NT2/D1 (cell line): ENCODE data around the gene CACNA1C.

Experiments used
- DNase-seq: peaks from one replicate; pipeline ENCODE4 v3.0.0-alpha.2; 2011; ENCODE audit warnings: low read depth, low spot score
- H3K27me3 ChIP-seq: 2 replicates; pipeline ENCODE4 v1.6.0; 2011; ENCODE audit warnings: mild to moderate bottlenecking; ENCODE audit not compliant: insufficient read length, insufficient read depth
- H3K36me3 ChIP-seq: 2 replicates; pipeline ENCODE4 v1.6.1; 2011; ENCODE audit warnings: mild to moderate bottlenecking, low read length, mixed read lengths; ENCODE audit not compliant: insufficient read depth, insufficient read length
- H3K4me1 ChIP-seq: 2 replicates; pipeline ENCODE4 v1.5.1; 2011; ENCODE audit not compliant: insufficient read depth, insufficient read length
- H3K4me3 ChIP-seq: 2 replicates; pipeline ENCODE4 v1.5.1; 2011; ENCODE audit warnings: low read depth; ENCODE audit not compliant: insufficient read length
- H3K9ac ChIP-seq: 2 replicates; pipeline ENCODE4 v1.6.0; 2011; ENCODE audit warnings: low read depth; ENCODE audit not compliant: insufficient read length
- H3K9me3 ChIP-seq: 2 replicates; pipeline ENCODE4 v1.5.1; 2011; ENCODE audit warnings: mild to moderate bottlenecking, low read length; ENCODE audit not compliant: insufficient read depth
- SUZ12 ChIP-seq: IDR thresholded peaks from 2 replicates; pipeline ENCODE4 v1.6.1; 2011; ENCODE audit not compliant: insufficient read length, insufficient read depth; ENCODE audit errors: extremely low read depth
- YY1 ChIP-seq: IDR thresholded peaks from 2 replicates; pipeline ENCODE4 v1.6.1; 2011; ENCODE audit not compliant: insufficient read length, insufficient read depth
- ZNF274 ChIP-seq: IDR thresholded peaks from 2 replicates; pipeline ENCODE4 v1.6.1; 2011; ENCODE audit warnings: mild to moderate bottlenecking, low read depth, low read length

Gene CACNA1C

GRCh38 chr12:2386566-2386965 lies 333.8 kb downstream of the CACNA1C start:
- no peak for DNase-seq
- H3K4me3 ChIP-seq: no peak overlapping the region
- no peak overlapping the region for H3K9ac ChIP-seq
- no peaks in the 10 kb centered on the region for H3K9me3 ChIP-seq
- no peaks in the 10 kb centered on the region for H3K4me1 ChIP-seq
- no peaks in the 10 kb centered on the region for H3K36me3 ChIP-seq
- H3K27me3 ChIP-seq: no peaks in the 10 kb centered on the region
- no peak for TF ChIP-seq YY1
- TF ChIP-seq ZNF274: no peak
- no peak for TF ChIP-seq SUZ12

GRCh38 chr12:2387103-2387834 lies 334.5 kb downstream of the CACNA1C start:
- no peaks in the 10 kb centered on the region for H3K36me3 ChIP-seq
- no peak for DNase-seq
- TF ChIP-seq YY1 (no peak), SUZ12 (no peak), ZNF274 (no peak)
- H3K4me3 ChIP-seq: no peak overlapping the region
- no peaks in the 10 kb centered on the region for H3K4me1 ChIP-seq
- H3K27me3 ChIP-seq: no peaks in the 10 kb centered on the region
- H3K9me3 ChIP-seq: no peaks in the 10 kb centered on the region
- H3K9ac ChIP-seq: no peak overlapping the region

- Histone ChIP-seq H3K9ac (no peak overlapping the region), H3K36me3 (no peaks in the 10 kb centered on the region)
- DNase-seq: no peak
Measured at GRCh38 chr12:2389079-2389790, 336.4 kb downstream of the CACNA1C start.

GRCh38 chr12:2390133-2390532 lies 337.3 kb downstream of the CACNA1C start:
- H3K36me3 ChIP-seq: no peaks in the 10 kb centered on the region
- no peak overlapping the region for H3K4me3 ChIP-seq
- H3K4me1 ChIP-seq: peaks cover 3% of the 10 kb centered on the region
- DNase-seq: no peak
- no peaks in the 10 kb centered on the region for H3K9me3 ChIP-seq
- H3K27me3 ChIP-seq: no peaks in the 10 kb centered on the region
- no peak overlapping the region for H3K9ac ChIP-seq
- no peak for TF ChIP-seq YY1
- no peak for TF ChIP-seq SUZ12
- TF ChIP-seq ZNF274: no peak

More at GRCh38 chr12:2389079-2389790, 336.4 kb downstream of the CACNA1C start:
- H3K27me3 ChIP-seq: no peaks in the 10 kb centered on the region
- H3K4me3 ChIP-seq: no peak overlapping the region
- H3K4me1 ChIP-seq: peaks cover 3% of the 10 kb centered on the region
- TF ChIP-seq ZNF274 (no peak), SUZ12 (no peak), YY1 (no peak)
- no peaks in the 10 kb centered on the region for H3K9me3 ChIP-seq

GRCh38 chr12:2390850-2391390 lies 338.1 kb downstream of the CACNA1C start:
- H3K36me3 ChIP-seq: no peaks in the 10 kb centered on the region
- H3K4me3 ChIP-seq: no peak overlapping the region
- no peaks in the 10 kb centered on the region for H3K27me3 ChIP-seq
- H3K9me3 ChIP-seq: no peaks in the 10 kb centered on the region
- H3K9ac ChIP-seq: no peak overlapping the region
- TF ChIP-seq SUZ12: no peak
- TF ChIP-seq ZNF274: no peak
- no peak for TF ChIP-seq YY1
- peaks cover 3% of the 10 kb centered on the region for H3K4me1 ChIP-seq
- DNase-seq: no peak

- H3K27me3 ChIP-seq: no peaks in the 10 kb centered on the region
- H3K4me1 ChIP-seq: peaks cover 3% of the 10 kb centered on the region
- no peak overlapping the region for H3K9ac ChIP-seq
- no peaks in the 10 kb centered on the region for H3K36me3 ChIP-seq
- H3K9me3 ChIP-seq: no peaks in the 10 kb centered on the region
- TF ChIP-seq ZNF274 (no peak), SUZ12 (no peak), YY1 (no peak)
- DNase-seq: no peak
- no peak overlapping the region for H3K4me3 ChIP-seq
Measured at GRCh38 chr12:2391740-2392331, 339.0 kb downstream of the CACNA1C start.

GRCh38 chr12:2393016-2393415 lies 340.2 kb downstream of the CACNA1C start:
- no peaks in the 10 kb centered on the region for H3K9me3 ChIP-seq
- no peaks in the 10 kb centered on the region for H3K27me3 ChIP-seq
- no peak for DNase-seq
- TF ChIP-seq YY1: no peak
- H3K9ac ChIP-seq: no peak overlapping the region
- H3K4me3 ChIP-seq: no peak overlapping the region
- no peaks in the 10 kb centered on the region for H3K36me3 ChIP-seq
- H3K4me1 ChIP-seq: peaks cover 12% of the 10 kb centered on the region

GRCh38 chr12:2393996-2394395 lies 341.2 kb downstream of the CACNA1C start:
- Histone ChIP-seq H3K9ac (no peak overlapping the region), H3K4me3 (no peak overlapping the region), H3K27me3 (no peaks in the 10 kb centered on the region), H3K9me3 (no peaks in the 10 kb centered on the region), H3K36me3 (no peaks in the 10 kb centered on the region), H3K4me1 (peaks cover 12% of the 10 kb centered on the region)
- no peak for TF ChIP-seq ZNF274
- TF ChIP-seq SUZ12: no peak
- no peak for DNase-seq
